ENCODE data around the gene SCO2.
A peak's percentile ranks its signal among the peaks of the same experiment; 100 is the strongest.
"Not testable (repeated sequence)": the region's sequence is repeated elsewhere in the genome, so short reads cannot be mapped to it uniquely, and the experiment has no call there.

Gene SCO2

DNA sequence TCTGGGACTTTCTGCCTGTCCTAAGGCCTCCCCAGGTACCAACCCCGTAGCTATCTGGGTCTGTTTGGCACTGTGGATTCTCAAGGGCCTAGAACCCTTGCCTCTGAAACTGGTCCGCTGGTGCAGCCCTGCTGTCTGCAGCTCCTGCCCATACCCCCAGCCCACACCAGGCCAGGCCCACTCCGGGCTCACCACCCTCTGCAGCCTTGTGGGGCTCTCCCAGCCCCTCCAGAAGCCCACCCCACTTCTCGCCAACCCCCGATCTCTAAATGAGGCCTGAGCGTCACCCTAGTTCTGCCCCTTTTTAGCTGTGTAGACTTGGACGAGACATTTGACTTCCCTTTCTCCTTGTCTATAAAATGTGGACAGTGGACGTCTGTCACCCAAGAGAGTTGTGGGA lies 25.0 kb upstream of the SCO2 start:
- no peak for DNase-seq (ENCODE audit: low read depth)

DNA sequence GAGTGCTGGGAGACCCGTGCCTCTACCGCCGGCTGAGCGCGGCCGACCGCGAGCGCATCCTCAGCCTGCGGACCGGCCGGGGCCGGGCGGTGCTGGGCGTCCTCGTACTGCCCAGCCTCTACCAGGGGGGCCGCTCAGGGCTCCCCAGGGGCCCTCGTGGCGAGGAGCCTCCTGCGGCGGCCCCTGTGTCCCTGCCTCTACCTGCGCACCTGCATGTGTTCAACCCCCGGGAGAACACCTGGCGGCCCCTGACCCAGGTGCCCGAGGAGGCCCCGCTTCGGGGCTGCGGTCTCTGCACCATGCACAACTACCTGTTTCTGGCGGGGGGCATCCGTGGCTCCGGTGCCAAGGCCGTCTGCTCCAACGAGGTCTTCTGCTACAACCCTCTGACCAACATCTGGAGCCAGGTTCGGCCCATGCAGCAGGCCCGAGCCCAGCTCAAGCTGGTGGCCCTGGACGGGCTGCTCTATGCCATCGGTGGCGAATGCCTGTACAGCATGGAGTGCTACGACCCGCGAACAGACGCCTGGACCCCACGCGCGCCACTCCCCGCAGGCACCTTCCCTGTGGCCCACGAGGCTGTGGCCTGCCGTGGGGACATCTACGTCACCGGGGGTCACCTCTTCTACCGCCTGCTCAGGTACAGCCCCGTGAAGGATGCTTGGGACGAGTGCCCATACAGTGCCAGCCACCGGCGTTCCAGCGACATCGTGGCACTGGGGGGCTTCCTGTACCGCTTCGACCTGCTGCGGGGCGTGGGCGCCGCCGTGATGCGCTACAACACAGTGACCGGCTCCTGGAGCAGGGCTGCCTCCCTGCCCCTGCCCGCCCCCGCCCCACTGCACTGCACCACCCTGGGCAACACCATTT lies 23.8 kb upstream of the SCO2 start:
- DNase-seq (ENCODE audit: low read depth) = no peak

- DNase-seq (ENCODE audit: low read depth) = no peak
Observed at GRCh38 chr22:50548040-50548920, 22.9 kb upstream of the SCO2 start.

GRCh38 chr22:50547263-50547985 lies 22.0 kb upstream of the SCO2 start:
- DNase-seq (ENCODE audit: low read depth) = no peak

DNA sequence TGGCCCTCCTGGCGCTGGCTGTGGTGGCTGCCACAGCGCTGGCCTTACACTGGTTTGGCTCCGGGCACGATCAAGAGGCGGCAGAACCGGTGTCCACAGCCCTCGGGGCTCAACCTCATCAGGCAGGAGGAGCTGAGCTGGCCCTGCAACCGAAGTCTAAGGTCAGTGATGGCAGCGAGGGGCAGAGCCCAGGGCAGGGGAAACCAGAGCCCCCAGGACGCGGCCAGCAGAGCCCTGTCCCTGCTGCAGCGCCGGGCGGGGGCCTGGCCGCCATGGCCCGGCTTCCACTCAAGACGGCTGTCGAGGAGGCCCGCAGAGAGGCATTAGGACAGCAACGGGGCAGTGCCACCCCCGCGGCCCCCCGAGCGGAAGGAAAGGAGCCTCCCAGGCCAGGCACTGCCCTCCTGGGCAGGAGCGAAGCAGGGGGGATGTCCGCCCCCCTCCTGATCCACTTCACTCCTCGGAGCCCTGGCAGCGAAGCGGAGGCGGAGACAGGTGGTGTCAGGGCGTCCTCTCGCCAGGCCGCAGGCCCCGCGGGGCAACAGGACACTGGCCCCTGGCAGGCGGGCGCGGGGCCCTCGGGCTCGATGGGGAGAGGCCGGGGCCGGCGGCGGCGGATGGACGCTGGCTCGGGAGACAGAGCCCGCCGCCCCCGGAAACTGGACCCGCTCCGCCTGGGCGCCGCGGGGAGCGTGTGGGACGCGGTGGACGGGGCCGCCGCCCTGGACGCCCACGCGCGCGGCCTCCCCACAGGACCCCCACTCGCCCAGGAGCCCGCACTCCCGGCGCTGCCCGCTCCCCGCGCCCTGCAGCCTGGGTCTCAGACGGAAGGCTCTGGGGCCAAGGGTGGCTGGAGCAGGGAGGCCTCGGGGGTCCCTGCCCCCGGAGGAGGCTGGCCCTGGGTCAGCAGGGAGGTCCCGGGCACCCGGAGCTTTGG lies 21.2 kb upstream of the SCO2 start:
- DNase-seq (ENCODE audit: low read depth) = no peak

DNA sequence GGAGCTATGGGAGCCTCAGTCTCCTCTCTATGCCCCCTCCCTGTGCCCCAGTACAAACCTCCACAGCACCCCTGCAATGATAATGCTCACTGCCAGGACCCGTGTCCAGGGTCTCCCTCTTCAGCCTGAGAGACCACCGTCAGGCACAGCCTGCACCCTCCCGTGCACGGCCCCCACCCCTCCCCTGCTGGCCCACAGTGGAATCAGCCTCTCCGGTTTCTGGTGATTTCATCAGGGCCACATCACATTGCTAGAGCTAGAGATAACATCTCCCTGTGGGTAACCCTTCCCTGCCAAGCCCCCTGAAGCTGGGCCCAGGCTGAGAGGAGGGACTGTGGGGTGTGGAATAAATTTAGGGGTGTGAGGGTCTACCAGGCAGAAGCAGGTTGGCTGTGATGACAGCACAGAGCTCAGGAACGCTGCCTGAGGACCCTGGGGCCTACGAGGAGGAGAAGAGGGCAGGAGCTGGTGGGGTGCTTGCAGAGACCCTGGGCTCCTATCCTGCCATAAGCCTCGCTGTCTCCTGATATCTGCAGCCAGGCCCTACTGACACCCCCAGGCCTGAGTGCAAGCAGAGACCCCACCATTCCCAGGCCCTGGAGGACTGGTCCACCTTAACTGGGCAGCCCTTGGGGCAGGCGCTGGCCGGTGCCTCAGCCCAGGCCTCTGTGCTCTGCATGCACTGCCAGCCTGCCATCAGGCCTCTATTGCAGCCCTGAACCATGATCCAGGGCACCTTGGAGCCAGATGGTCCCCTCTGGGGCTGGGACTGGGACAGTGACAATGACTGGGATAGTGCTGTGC lies 20.3 kb upstream of the SCO2 start, which contains the start of gene KLHDC7B:
Gene KLHDC7B, plus strand, starts transcription at position 378 of the 804 bp plus-strand sequence. Its CDS starts 345 bp downstream, at position 723.
- DNase-seq (ENCODE audit: low read depth) = no peak

GRCh38 chr22:50544746-50545253 lies 19.4 kb upstream of the SCO2 start:
- no peak for DNase-seq (ENCODE audit: low read depth)

- peak; percentile 63 for DNase-seq (ENCODE audit: low read depth)
Observed at GRCh38 chr22:50544078-50544745, 18.8 kb upstream of the SCO2 start.

DNA sequence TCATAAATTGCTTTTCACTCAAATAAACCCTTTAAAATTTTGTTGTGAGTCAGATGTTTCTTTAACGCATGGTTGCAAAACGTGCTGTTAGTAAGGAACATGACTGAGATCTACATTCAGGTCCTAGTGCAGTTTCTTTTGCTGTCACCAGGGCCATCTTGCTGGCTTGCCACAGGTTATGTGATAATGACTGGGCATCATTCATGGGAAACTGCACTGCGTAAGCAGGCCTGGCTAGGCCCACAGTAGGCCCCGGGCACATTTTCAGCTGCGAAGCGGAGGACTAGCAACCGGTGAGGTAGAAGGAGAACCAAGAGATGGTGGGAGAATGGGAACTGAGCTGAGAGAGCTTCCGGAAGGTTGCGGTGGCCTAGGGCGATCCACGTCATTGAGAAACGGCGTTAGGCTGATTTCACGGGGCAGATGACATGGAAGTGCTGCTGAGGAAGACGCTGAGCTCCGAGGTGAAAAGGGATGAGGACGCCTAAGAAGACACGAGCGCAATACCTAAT lies 17.1 kb upstream of the SCO2 start:
- DNase-seq (ENCODE audit: low read depth) = no peak

- not testable (repeated sequence) for DNase-seq (ENCODE audit: low read depth)
Observed at GRCh38 chr22:50541667-50542026, 16.2 kb upstream of the SCO2 start.

DNA sequence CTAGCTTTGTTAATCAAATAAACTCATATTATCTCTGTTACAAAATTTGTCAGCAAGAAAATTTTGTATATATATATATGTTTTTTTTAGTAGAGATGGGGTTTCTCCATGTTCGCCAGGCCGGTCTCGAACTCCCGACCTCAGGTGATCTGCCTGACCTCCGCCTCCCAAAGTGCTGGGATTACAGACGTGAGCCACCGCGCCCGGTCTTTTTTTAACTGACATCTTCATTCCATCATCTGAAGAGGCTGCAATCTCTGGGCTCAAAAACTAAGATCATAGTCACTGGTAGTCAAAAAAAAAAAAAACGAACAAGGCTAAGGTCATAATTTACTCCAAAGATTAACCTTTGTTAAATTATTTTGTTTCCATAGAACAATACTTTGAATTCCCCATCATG lies 15.0 kb upstream of the SCO2 start:
- no peak for DNase-seq (ENCODE audit: low read depth)

- DNase-seq (ENCODE audit: low read depth) = no peak
Observed at GRCh38 chr22:50537765-50538164, 12.4 kb upstream of the SCO2 start.

DNA sequence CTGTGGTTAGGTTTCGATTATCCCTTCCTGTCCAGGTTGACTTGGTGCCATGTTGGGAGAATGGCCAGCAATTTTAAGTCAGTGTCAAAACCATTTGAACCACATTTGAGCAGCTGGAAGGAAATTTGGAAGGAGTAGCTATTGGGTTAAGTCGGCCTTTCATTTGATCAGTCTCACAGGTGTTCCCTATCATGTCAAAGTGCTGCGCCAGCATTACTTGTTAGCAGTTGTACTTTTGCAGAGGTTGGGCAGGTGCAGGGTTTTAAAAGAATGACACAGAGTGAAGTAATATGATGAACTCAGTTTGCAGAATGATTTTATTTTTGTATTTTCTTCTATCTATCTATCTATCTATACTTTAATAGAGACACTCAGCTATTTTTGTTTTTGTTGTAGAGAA lies 10.8 kb upstream of the SCO2 start:
- no peak for DNase-seq (ENCODE audit: low read depth)

GRCh38 chr22:50535113-50535512 lies 9.7 kb upstream of the SCO2 start:
- DNase-seq (ENCODE audit: low read depth) = no peak

GRCh38 chr22:50533856-50534711 lies 8.7 kb upstream of the SCO2 start:
- DNase-seq (ENCODE audit: low read depth) = not testable (repeated sequence)

DNA sequence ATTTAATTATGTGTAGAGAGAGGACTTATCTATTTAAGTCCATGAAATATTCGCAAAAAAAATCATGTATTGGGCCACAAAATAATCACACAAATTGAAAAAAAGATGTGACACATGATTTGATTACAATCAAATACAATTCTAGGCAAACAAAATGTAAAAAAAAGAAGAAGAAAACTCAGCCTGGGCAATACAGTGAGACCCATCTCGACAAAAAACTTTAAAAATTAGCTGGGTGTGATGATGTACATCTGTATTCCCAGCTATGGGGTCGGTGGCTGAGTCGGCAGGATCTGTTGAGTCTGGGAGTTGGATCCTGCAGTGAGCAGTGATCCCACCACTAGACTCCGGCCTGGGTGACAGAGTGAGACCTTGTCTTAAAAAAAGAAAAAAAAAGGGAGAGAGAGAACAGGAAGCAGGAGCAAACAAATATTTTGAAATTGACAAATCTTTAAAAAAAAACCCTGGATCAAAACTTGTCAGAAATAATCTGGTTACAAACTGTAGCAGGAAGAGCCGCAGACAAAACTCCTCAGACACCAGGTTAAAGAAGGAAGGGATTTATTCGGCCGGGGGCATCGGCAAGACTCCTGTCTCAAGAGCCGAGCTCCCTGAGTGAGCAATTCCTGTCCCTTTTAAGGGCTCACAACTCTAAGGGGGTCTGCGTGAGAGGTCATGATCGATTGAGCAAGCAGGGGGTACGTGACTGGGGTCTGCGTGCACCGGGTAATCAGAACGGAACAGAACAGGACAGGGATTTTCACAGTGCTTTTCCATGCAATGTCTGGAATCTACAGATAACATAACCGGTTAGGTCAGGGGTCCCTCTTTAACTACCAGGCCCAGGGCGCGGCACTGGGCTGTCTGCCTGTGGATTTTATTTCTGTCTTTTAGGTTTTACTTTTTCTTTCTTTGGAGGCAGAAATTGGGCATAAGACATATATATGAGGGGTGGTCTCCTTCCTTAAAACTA lies 7.7 kb upstream of the SCO2 start:
- no peak for DNase-seq (ENCODE audit: low read depth)

Measured in stimulated activated CD8-positive, alpha-beta memory T cell treated with anti-CD3 and anti-CD28 coated beads, Interleukin-7, amount 100 ng/mL, for 24 hours (primary cell).